WI38 (cell line): ENCODE results near the gene HMCES.
A peak's percentile ranks its signal among the peaks of the same experiment; 100 is the strongest.

ENCODE experiments used
- H3K4me3 ChIP-seq: 2 replicates; pipeline ENCODE4 v1.5.1; 2011; ENCODE audit warnings: low read depth, mild to moderate bottlenecking, control low read depth, low read length
- CTCF ChIP-seq: IDR thresholded peaks from 2 replicates; pipeline ENCODE4 v1.5.1; 2012; ENCODE audit warnings: low read depth, mild to moderate bottlenecking, control low read depth, low read length

The HMCES gene

GRCh38 chr3:129278439-129278965, at the start of gene HMCES:
HMCES (plus strand) TSS chr3:129278870; CDS start chr3:129279733, 863 bp downstream.
- peak within 1 kb of the TSS; percentile 78 for H3K4me3 ChIP-seq
- no peak for TF ChIP-seq CTCF

- no peak for TF ChIP-seq CTCF
- no peak overlapping the region for H3K4me3 ChIP-seq
These were observed 49.6 kb upstream of the HMCES start for GRCh38 chr3:129228891-129229585.

- no peak overlapping the region for H3K4me3 ChIP-seq
- no peak for TF ChIP-seq CTCF
These were observed 48.2 kb upstream of the HMCES start for GRCh38 chr3:129230311-129231019.

- H3K4me3 ChIP-seq, result no peak overlapping the region
- no peak for TF ChIP-seq CTCF
These were observed 47.1 kb upstream of the HMCES start for GRCh38 chr3:129231331-129232119.

- H3K4me3 ChIP-seq, result no peak overlapping the region
- TF ChIP-seq CTCF, result no peak
These were observed 45.1 kb upstream of the HMCES start for GRCh38 chr3:129233538-129233937.

- TF ChIP-seq CTCF, result no peak
- no peak overlapping the region for H3K4me3 ChIP-seq
These were observed 44.2 kb upstream of the HMCES start for GRCh38 chr3:129234441-129234840.
